Tibial nerve (tissue), 4 donors: ENCODE results near the gene TSC22D4. TPM values are rescaled to one million over a fixed set of nuclear protein-coding genes. Genes with fewer than 3 reads are reported as not detected.

Experiments used
- DNase-seq, 2 donors: peaks; one replicate each; pipeline ENCODE4 v3.0.0-alpha.2; 2019; ENCODE audit warnings: low spot score in 2 of 2
- H3K27ac ChIP-seq, 4 donors: fragments of 200-600 bp; sonication (generic) in 3 of 4; one replicate each; pipeline ENCODE4 v1.5.1; 2017 to 2019; ENCODE audit warnings: mild to moderate bottlenecking in 1 of 4
- H3K27me3 ChIP-seq, 2 donors: fragments of 200-600 bp; sonication (generic) in 1 of 2; one replicate each; pipeline versions ENCODE4 v1.5.1 to v1.6.0; 2017 to 2019
- H3K36me3 ChIP-seq, 3 donors: fragments of 200-600 bp; sonication (generic); one replicate each; pipeline ENCODE4 v1.5.1; 2018 to 2019
- H3K4me1 ChIP-seq, 4 donors: fragments of 200-600 bp; sonication (generic) in 3 of 4; one replicate each; pipeline ENCODE4 v1.5.1; 2017 to 2019
- H3K4me3 ChIP-seq, 4 donors: fragments of 200-600 bp; sonication (generic) in 3 of 4; one replicate each; pipeline ENCODE4 v1.5.1; 2017 to 2019; ENCODE audit warnings: mild to moderate bottlenecking in 1 of 4, moderate library complexity in 1 of 4
- H3K9me3 ChIP-seq, 4 donors: fragments of 200-600 bp; sonication (generic) in 3 of 4; one replicate each; pipeline ENCODE4 v1.5.1; 2017 to 2019
- EP300 ChIP-seq, 2 donors: sonication (generic); formaldehyde crosslinking; IDR thresholded peaks; one replicate each; pipeline ENCODE4 v1.6.1; 2017; ENCODE audit warnings: antibody characterized with exemption in 2 of 2, mild to moderate bottlenecking in 1 of 2
- POLR2A ChIP-seq, 2 donors: fragments of 450-650 bp; IDR thresholded peaks; one replicate each; pipeline ENCODE4 v1.6.1; 2017; ENCODE audit warnings: antibody characterized with exemption in 2 of 2, mild to moderate bottlenecking in 2 of 2, moderate library complexity in 2 of 2
- WGBS, 2 donors: methylation state at CpG; one replicate each; pipeline ENCODE4 v1.1.5; 2018; 5-methylcytosine and 5-hydroxymethylcytosine counted together
- total RNA-seq, 4 donors: library from RNA; depleted of rRNA; stranded (reverse); fragments of >200 nt; gene quantifications; one replicate each; pipeline ENCODE4 v1.1.0, GENCODE V29; 2016
- TF ChIP-seq, protein P1 (sequence below), 5 experiments: fragments of 200-600 bp in 3 of 5; fragments of 450-650 bp in 2 of 5; sonication (generic) in 3 of 5; IDR thresholded peaks; one replicate each; pipeline ENCODE4 v1.5.1; 2016 to 2019; ENCODE audit warnings: antibody characterized with exemption in 5 of 5, mild to moderate bottlenecking in 3 of 5, moderate library complexity in 2 of 5

Gene TSC22D4
- total RNA-seq, 4 donors from 2014 or later, result 154 to 224 (median 188) TPM

GRCh38 chr7:100429637-100430492, 49.1 kb downstream of the TSC22D4 start, which contains the start of gene MEPCE:
MEPCE (plus strand) TSS chr7:100429831; CDS start chr7:100430019, 188 bp downstream.
- TF ChIP-seq POLR2A (IDR thresholded peaks at IDR 0.05) (peak; percentile 20 to 86), EP300 (IDR thresholded peaks at IDR 0.05) (peak in 1 of 2 donors; percentile 62)
- TF ChIP-seq, protein P1, sequence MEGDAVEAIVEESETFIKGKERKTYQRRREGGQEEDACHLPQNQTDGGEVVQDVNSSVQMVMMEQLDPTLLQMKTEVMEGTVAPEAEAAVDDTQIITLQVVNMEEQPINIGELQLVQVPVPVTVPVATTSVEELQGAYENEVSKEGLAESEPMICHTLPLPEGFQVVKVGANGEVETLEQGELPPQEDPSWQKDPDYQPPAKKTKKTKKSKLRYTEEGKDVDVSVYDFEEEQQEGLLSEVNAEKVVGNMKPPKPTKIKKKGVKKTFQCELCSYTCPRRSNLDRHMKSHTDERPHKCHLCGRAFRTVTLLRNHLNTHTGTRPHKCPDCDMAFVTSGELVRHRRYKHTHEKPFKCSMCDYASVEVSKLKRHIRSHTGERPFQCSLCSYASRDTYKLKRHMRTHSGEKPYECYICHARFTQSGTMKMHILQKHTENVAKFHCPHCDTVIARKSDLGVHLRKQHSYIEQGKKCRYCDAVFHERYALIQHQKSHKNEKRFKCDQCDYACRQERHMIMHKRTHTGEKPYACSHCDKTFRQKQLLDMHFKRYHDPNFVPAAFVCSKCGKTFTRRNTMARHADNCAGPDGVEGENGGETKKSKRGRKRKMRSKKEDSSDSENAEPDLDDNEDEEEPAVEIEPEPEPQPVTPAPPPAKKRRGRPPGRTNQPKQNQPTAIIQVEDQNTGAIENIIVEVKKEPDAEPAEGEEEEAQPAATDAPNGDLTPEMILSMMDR (IDR thresholded peaks at IDR 0.05), result no peak
- H3K36me3 ChIP-seq, result peaks cover 0 to 38% (median 7%) of the 10 kb centered on the region in 3 donors
- H3K9me3 ChIP-seq, result no peaks in the 10 kb centered on the region
- WGBS, 2 donors, result 1% methylated on average over 50 of the region's 95 CpGs
- no peaks in the 10 kb centered on the region for H3K27me3 ChIP-seq
- peak; percentile 95 to 98 for DNase-seq
- H3K27ac ChIP-seq, result peak within 1 kb of the TSS; percentile 97 to 100 (median 100)
- peaks cover 0 to 53% (median 24%) of the 10 kb centered on the region in 4 donors for H3K4me1 ChIP-seq
- peak within 1 kb of the TSS; percentile 74 to 97 (median 86) for H3K4me3 ChIP-seq

DNA sequence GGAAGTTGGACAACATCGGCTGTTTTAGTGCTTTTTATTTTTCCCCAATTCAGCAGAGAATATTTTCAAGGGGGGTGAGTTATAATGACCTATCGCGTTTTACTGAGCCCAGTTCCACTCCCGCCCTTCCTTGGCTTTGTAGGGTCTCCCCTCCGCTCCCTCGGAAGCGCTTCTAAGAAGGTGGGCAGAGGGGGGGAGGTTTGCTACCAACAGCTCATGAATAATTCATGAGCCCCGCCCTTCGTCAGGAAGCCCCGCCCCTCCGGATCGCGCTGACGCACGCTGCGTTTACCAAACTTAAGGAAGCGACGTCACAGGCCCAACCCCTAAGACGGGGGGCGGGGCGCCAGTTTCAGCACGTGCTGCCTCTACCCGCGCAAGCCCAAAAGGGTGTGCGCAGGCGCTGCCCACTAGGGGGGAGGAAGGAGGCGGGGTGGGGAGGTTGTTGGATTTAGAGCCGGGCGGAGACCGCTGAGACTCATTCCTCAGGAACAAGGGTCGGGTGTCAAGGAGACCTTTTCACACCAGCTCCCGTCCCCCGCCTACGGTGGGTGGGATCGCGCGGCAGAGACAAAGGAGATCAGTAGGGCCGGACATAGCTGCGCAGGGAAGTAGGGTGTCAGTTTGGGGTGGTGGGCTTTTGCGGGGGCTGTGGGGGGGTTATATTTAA, 49.9 kb downstream of the TSC22D4 start:
- Histone ChIP-seq H3K4me1 (peaks cover 0 to 47% (median 19%) of the 10 kb centered on the region in 4 donors), H3K9me3 (no peaks in the 10 kb centered on the region), H3K4me3 (peak overlapping the region; percentile 74 to 97 (median 86)), H3K36me3 (peaks cover 0 to 35% (median 0%) of the 10 kb centered on the region in 3 donors), H3K27ac (peak overlapping the region; percentile 97 to 100 (median 100)), H3K27me3 (no peaks in the 10 kb centered on the region)
- DNase-seq, result peak; percentile 100
- WGBS, 2 donors, result 0 to 1% methylated on average over 37 to 38 of the region's 40 CpGs
- TF ChIP-seq, protein P1 (IDR thresholded peaks at IDR 0.05), result peak in 3 of 5 experiments; percentile 37 to 86 (median 78)
- TF ChIP-seq EP300 (IDR thresholded peaks at IDR 0.05), result peak; percentile 99
- TF ChIP-seq POLR2A (IDR thresholded peaks at IDR 0.05), result peak; percentile 70 to 86

- H3K9me3 ChIP-seq, result no peaks in the 10 kb centered on the region
- H3K27ac ChIP-seq, result peak within 1 kb of the TSS; percentile 97 to 100 (median 100)
- DNase-seq, result peak; percentile 94 to 95
- WGBS, 2 donors, result 0 to 1% methylated on average over 51 to 66 of the region's 66 CpGs
- H3K4me3 ChIP-seq, result peak within 1 kb of the TSS; percentile 74 to 97 (median 86)
- TF ChIP-seq EP300 (IDR thresholded peaks at IDR 0.05) (peak; percentile 89 to 100), POLR2A (IDR thresholded peaks at IDR 0.05) (peak; percentile 96 to 100)
- TF ChIP-seq, protein P1 (IDR thresholded peaks at IDR 0.05), result peak in 1 of 5 experiments; percentile 11
- peaks cover 0 to 41% (median 19%) of the 10 kb centered on the region in 4 donors for H3K4me1 ChIP-seq
- peaks cover 0 to 28% (median 0%) of the 10 kb centered on the region in 3 donors for H3K36me3 ChIP-seq
- no peaks in the 10 kb centered on the region for H3K27me3 ChIP-seq
Observed at GRCh38 chr7:100428199-100428966, 50.6 kb downstream of the TSC22D4 start, which contains the start of gene ZCWPW1. ZCWPW1 (minus strand) TSS chr7:100428703; CDS start chr7:100420649, 8,054 bp downstream.

DNA sequence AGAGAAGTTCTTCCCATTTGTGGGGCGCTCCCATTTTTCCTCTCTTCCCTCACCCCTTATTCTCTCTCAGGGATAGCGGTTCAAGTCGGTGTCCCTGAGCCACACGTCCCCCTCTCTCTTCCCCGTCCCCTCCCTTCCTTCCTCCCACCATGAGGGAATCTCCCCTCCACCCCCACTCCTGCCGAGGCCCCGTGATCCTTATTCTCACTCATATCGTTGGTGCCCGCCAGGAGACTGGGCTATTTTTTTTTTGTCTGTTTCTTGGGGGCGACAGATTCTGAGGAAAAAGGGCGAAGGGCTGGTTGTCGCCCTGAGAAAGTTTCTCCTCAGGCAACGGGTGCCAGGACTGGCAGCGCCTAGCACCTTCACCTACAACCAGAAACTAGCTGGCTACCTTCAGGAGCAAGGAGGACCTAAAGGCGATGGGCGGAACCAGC, 51.2 kb downstream of the TSC22D4 start:
- 40 to 54% methylated on average over 14 to 15 of the region's 16 CpGs for WGBS, 2 donors
- Histone ChIP-seq H3K9me3 (no peaks in the 10 kb centered on the region), H3K4me3 (peak overlapping the region; percentile 63 to 97 (median 85)), H3K36me3 (peaks cover 0 to 23% (median 0%) of the 10 kb centered on the region in 3 donors), H3K27me3 (no peaks in the 10 kb centered on the region), H3K4me1 (peaks cover 0 to 36% (median 19%) of the 10 kb centered on the region in 4 donors), H3K27ac (peak overlapping the region; percentile 97 to 100 (median 100))
- TF ChIP-seq, protein P1 (IDR thresholded peaks at IDR 0.05), result no peak
- TF ChIP-seq EP300 (IDR thresholded peaks at IDR 0.05), result no peak
- no peak for TF ChIP-seq POLR2A (IDR thresholded peaks at IDR 0.05)
- no peak for DNase-seq
